Neural cell (in vitro differentiated cells): ENCODE measurements around the gene CST6.

Experiments
- EP300 ChIP-seq: fragments of 450-650 bp; conservative IDR thresholded peaks from 2 replicates; pipeline ENCODE4 v1.6.1; 2014; ENCODE audit warnings: antibody characterized with exemption, mild to moderate bottlenecking, moderate library complexity; ENCODE audit not compliant: poor library complexity, severe bottlenecking
- EZH2 ChIP-seq: fragments of 200-600, 300-800 bp; shearing (Covaris generic), sonication (generic); IDR thresholded peaks from 2 replicates; pipeline ENCODE4 v1.6.1; 2014; ENCODE audit warnings: antibody characterized with exemption, low read length, borderline replicate concordance, mild to moderate bottlenecking; ENCODE audit not compliant: insufficient read depth, poor library complexity, severe bottlenecking
- POLR2AphosphoS5 ChIP-seq: IDR thresholded peaks from 2 replicates; pipeline ENCODE4 v1.6.1; 2012
- TF ChIP-seq, protein P1 (sequence below): fragments of 450-650 bp; IDR thresholded peaks from 2 replicates; pipeline ENCODE4 v1.5.1; 2014; ENCODE audit warnings: antibody characterized with exemption, mild to moderate bottlenecking, moderate library complexity; ENCODE audit not compliant: poor library complexity, severe bottlenecking
- TF ChIP-seq, protein P2 (sequence below): IDR thresholded peaks from 2 replicates; pipeline ENCODE4 v1.6.1; 2012; ENCODE audit warnings: borderline replicate concordance

DNA sequence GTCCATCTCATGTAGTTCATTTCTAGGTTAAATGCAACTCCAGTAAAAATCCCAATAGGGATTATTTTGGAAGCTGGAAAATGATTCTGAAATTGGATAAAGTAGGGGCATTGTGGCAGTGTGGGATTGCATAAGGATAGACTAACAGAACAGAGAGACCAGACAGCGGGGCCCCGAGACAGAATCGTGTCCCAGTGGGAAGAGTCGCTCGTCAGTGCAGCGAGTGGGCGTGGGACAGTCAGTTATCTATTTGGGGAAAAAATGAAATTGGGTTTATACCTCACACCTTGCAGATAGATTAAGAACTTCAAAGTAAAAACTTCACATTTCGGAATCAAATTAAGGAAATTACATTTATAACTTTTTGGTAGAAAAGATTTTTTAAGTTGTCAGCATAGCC lies 39.7 kb upstream of the CST6 start:
- no peak for TF ChIP-seq POLR2AphosphoS5
- no peak for TF ChIP-seq EZH2
- TF ChIP-seq, protein P1, sequence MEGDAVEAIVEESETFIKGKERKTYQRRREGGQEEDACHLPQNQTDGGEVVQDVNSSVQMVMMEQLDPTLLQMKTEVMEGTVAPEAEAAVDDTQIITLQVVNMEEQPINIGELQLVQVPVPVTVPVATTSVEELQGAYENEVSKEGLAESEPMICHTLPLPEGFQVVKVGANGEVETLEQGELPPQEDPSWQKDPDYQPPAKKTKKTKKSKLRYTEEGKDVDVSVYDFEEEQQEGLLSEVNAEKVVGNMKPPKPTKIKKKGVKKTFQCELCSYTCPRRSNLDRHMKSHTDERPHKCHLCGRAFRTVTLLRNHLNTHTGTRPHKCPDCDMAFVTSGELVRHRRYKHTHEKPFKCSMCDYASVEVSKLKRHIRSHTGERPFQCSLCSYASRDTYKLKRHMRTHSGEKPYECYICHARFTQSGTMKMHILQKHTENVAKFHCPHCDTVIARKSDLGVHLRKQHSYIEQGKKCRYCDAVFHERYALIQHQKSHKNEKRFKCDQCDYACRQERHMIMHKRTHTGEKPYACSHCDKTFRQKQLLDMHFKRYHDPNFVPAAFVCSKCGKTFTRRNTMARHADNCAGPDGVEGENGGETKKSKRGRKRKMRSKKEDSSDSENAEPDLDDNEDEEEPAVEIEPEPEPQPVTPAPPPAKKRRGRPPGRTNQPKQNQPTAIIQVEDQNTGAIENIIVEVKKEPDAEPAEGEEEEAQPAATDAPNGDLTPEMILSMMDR = no peak
- no peak for TF ChIP-seq EP300
- TF ChIP-seq, protein P2, sequence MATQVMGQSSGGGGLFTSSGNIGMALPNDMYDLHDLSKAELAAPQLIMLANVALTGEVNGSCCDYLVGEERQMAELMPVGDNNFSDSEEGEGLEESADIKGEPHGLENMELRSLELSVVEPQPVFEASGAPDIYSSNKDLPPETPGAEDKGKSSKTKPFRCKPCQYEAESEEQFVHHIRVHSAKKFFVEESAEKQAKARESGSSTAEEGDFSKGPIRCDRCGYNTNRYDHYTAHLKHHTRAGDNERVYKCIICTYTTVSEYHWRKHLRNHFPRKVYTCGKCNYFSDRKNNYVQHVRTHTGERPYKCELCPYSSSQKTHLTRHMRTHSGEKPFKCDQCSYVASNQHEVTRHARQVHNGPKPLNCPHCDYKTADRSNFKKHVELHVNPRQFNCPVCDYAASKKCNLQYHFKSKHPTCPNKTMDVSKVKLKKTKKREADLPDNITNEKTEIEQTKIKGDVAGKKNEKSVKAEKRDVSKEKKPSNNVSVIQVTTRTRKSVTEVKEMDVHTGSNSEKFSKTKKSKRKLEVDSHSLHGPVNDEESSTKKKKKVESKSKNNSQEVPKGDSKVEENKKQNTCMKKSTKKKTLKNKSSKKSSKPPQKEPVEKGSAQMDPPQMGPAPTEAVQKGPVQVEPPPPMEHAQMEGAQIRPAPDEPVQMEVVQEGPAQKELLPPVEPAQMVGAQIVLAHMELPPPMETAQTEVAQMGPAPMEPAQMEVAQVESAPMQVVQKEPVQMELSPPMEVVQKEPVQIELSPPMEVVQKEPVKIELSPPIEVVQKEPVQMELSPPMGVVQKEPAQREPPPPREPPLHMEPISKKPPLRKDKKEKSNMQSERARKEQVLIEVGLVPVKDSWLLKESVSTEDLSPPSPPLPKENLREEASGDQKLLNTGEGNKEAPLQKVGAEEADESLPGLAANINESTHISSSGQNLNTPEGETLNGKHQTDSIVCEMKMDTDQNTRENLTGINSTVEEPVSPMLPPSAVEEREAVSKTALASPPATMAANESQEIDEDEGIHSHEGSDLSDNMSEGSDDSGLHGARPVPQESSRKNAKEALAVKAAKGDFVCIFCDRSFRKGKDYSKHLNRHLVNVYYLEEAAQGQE = no peak
